Neural progenitor cell (in vitro differentiated cells): ENCODE results near the gene INKA2. TPM values are rescaled to one million over a fixed set of nuclear protein-coding genes. Genes with fewer than 3 reads are reported as not detected.

Experiments used
- DNase-seq: peaks from one replicate; pipeline ENCODE4 v3.0.0-alpha.2; 2016; ENCODE audit warnings: low spot score
- H2AFZ ChIP-seq: fragments of 200-600 bp; sonication (generic); replicated peaks from 2 replicates; pipeline ENCODE4 v1.6.1; 2016; ENCODE audit warnings: antibody characterized with exemption
- H3F3A ChIP-seq: fragments of 200-600 bp; sonication (generic); 2 replicates; pipeline ENCODE4 v1.6.1; 2016; ENCODE audit warnings: antibody characterized with exemption, low read depth
- H3K27ac ChIP-seq: fragments of 200-600 bp; sonication (generic); 2 replicates; pipeline ENCODE4 v1.5.1; 2016; ENCODE audit warnings: mild to moderate bottlenecking
- H3K27me3 ChIP-seq: fragments of 200-600 bp; sonication (generic); 2 replicates; pipeline ENCODE4 v1.6.1; 2016; ENCODE audit warnings: mild to moderate bottlenecking, moderate library complexity
- H3K36me3 ChIP-seq: fragments of 200-600 bp; sonication (generic); 2 replicates; pipeline ENCODE4 v1.5.1; 2016
- H3K4me1 ChIP-seq: fragments of 200-600 bp; sonication (generic); 2 replicates; pipeline ENCODE4 v1.6.1; 2016; ENCODE audit warnings: mixed run types
- H3K4me2 ChIP-seq: fragments of 200-600 bp; sonication (generic); 2 replicates; pipeline ENCODE4 v1.6.1; 2016
- H3K4me3 ChIP-seq: fragments of 200-600 bp; sonication (generic); 2 replicates; pipeline ENCODE4 v1.5.1; 2016
- H3K79me2 ChIP-seq: fragments of 200-600 bp; sonication (generic); 2 replicates; pipeline ENCODE4 v1.6.1; 2016; ENCODE audit warnings: low read depth
- H3K9ac ChIP-seq: fragments of 200-600 bp; sonication (generic); 2 replicates; pipeline ENCODE4 v1.6.1; 2016
- H3K9me3 ChIP-seq: fragments of 200-600 bp; sonication (generic); 2 replicates; pipeline ENCODE4 v1.5.1; 2016; ENCODE audit warnings: low read depth
- H4K20me1 ChIP-seq: fragments of 200-600 bp; sonication (generic); 2 replicates; pipeline ENCODE4 v1.6.1; 2016; ENCODE audit warnings: low read depth
- H3K27ac Mint-ChIP-seq: 3 replicates; pipeline ENCODE4 v1.8.0; 2021; ENCODE audit warnings: mixed read lengths
- H3K27me3 Mint-ChIP-seq: 2 replicates; pipeline ENCODE4 v1.8.0; 2022; ENCODE audit warnings: low read depth, mild to moderate bottlenecking, inconsistent platforms, moderate library complexity, mixed read lengths; ENCODE audit not compliant: insufficient read depth
- H3K36me3 Mint-ChIP-seq: 3 replicates; pipeline ENCODE4 v1.8.0; 2021; ENCODE audit warnings: mixed read lengths
- H3K4me1 Mint-ChIP-seq: 3 replicates; pipeline ENCODE4 v1.8.0; 2021; ENCODE audit warnings: mixed read lengths
- H3K4me3 Mint-ChIP-seq: 3 replicates; pipeline ENCODE4 v1.8.0; 2021; ENCODE audit warnings: mild to moderate bottlenecking, moderate library complexity, mixed read lengths
- H3K9me3 Mint-ChIP-seq: 3 replicates; pipeline ENCODE4 v1.8.0; 2020; ENCODE audit warnings: mixed read lengths
- CTCF ChIP-seq: fragments of 200-600 bp; sonication (generic); IDR thresholded peaks from 2 replicates; pipeline ENCODE4 v1.5.1; 2017; ENCODE audit warnings: antibody characterized with exemption, mild to moderate bottlenecking
- EZH2 ChIP-seq: fragments of 200-600 bp; sonication (generic); IDR thresholded peaks from 2 replicates; pipeline ENCODE4 v1.6.1; 2017; ENCODE audit warnings: antibody characterized with exemption, mild to moderate bottlenecking, moderate library complexity
- EZH2phosphoT487 ChIP-seq: fragments of 200-600 bp; sonication (generic); IDR thresholded peaks from 2 replicates; pipeline ENCODE4 v1.6.1; 2017; ENCODE audit warnings: antibody characterized with exemption
- total RNA-seq: library from RNA; depleted of rRNA; stranded (reverse); fragments of >200 nt; gene quantifications from 2 replicates; pipeline ENCODE4 v1.2.3, GENCODE V29; 2015; ENCODE audit warnings: low replicate concordance

The INKA2 gene
- total RNA-seq, 1 donor from 2014 or later, result not detected

GRCh38 chr1:111720274-111720976 is 18.8 kb downstream of the INKA2 start:
- H3K4me2 ChIP-seq, result no peak overlapping the region
- no peak overlapping the region for H3K9ac ChIP-seq
- Mint-ChIP-seq H3K27ac (no peak overlapping the region), H3K36me3 (peaks cover 4% of the 10 kb centered on the region), H3K4me3 (no peak overlapping the region), H3K27me3 (peaks cover 7% of the 10 kb centered on the region), H3K4me1 (peaks cover 10% of the 10 kb centered on the region), H3K9me3 (no peaks in the 10 kb centered on the region)
- no peaks in the 10 kb centered on the region for H3K79me2 ChIP-seq
- no peaks in the 10 kb centered on the region for H3K36me3 ChIP-seq
- no peaks in the 10 kb centered on the region for H3K27me3 ChIP-seq
- DNase-seq, result no peak
- H3K4me3 ChIP-seq, result no peak overlapping the region
- H3K9me3 ChIP-seq, result no peaks in the 10 kb centered on the region
- H3K27ac ChIP-seq, result no peak overlapping the region
- no peak for TF ChIP-seq CTCF
- no peak for TF ChIP-seq EZH2phosphoT487
- TF ChIP-seq EZH2, result no peak
- peaks cover 10% of the 10 kb centered on the region for H3K4me1 ChIP-seq
- no peak overlapping the region for H2AFZ ChIP-seq
- H3F3A ChIP-seq, result peaks cover 10% of the 10 kb centered on the region
- H4K20me1 ChIP-seq, result peaks cover 3% of the 10 kb centered on the region

- H3K9me3 ChIP-seq, result no peaks in the 10 kb centered on the region
- H3K4me1 Mint-ChIP-seq, result peaks cover 3% of the 10 kb centered on the region
- H3K9ac ChIP-seq, result no peak overlapping the region
- no peak overlapping the region for H3K4me3 ChIP-seq
- DNase-seq, result no peak
- peaks cover 4% of the 10 kb centered on the region for H3K36me3 Mint-ChIP-seq
- H3K27me3 Mint-ChIP-seq, result peaks cover 4% of the 10 kb centered on the region
- H3K27me3 ChIP-seq, result no peaks in the 10 kb centered on the region
- H3K4me3 Mint-ChIP-seq, result no peak overlapping the region
- H3K27ac Mint-ChIP-seq, result no peak overlapping the region
- H3K4me2 ChIP-seq, result no peak overlapping the region
- TF ChIP-seq EZH2, result no peak
- no peak for TF ChIP-seq EZH2phosphoT487
- no peak for TF ChIP-seq CTCF
- H3K9me3 Mint-ChIP-seq, result no peaks in the 10 kb centered on the region
- H4K20me1 ChIP-seq, result no peaks in the 10 kb centered on the region
- H2AFZ ChIP-seq, result no peak overlapping the region
- H3F3A ChIP-seq, result peaks cover 4% of the 10 kb centered on the region
- no peak overlapping the region for H3K27ac ChIP-seq
- H3K4me1 ChIP-seq, result peaks cover 3% of the 10 kb centered on the region
- H3K79me2 ChIP-seq, result no peaks in the 10 kb centered on the region
- no peaks in the 10 kb centered on the region for H3K36me3 ChIP-seq
Measured at GRCh38 chr1:111719674-111720132, 19.5 kb downstream of the INKA2 start.

- no peak overlapping the region for H3K4me2 ChIP-seq
- Mint-ChIP-seq H3K4me1 (no peaks in the 10 kb centered on the region), H3K27ac (no peak overlapping the region), H3K4me3 (no peak overlapping the region), H3K9me3 (no peaks in the 10 kb centered on the region), H3K27me3 (peaks cover 3% of the 10 kb centered on the region), H3K36me3 (peaks cover 4% of the 10 kb centered on the region)
- no peaks in the 10 kb centered on the region for H3K36me3 ChIP-seq
- H3K27me3 ChIP-seq, result no peaks in the 10 kb centered on the region
- no peak overlapping the region for H3K27ac ChIP-seq
- DNase-seq, result no peak
- H3K9me3 ChIP-seq, result no peaks in the 10 kb centered on the region
- no peaks in the 10 kb centered on the region for H3K4me1 ChIP-seq
- TF ChIP-seq CTCF (no peak), EZH2 (no peak), EZH2phosphoT487 (no peak)
- no peaks in the 10 kb centered on the region for H3K79me2 ChIP-seq
- no peak overlapping the region for H3K4me3 ChIP-seq
- H3F3A ChIP-seq, result peaks cover 7% of the 10 kb centered on the region
- no peak overlapping the region for H3K9ac ChIP-seq
- H4K20me1 ChIP-seq, result peaks cover 6% of the 10 kb centered on the region
- H2AFZ ChIP-seq, result no peak overlapping the region
Measured at GRCh38 chr1:111719135-111719534, 20.1 kb downstream of the INKA2 start.
